ENCODE measurements around the gene HINT1. TPM values are rescaled to one million over a fixed set of nuclear protein-coding genes. Genes with fewer than 3 reads are reported as not detected.

HINT1 gene
- total RNA-seq, 1 experiment from 2014 or later = 249 TPM

GRCh38 chr5:131193106-131193505, 28.1 kb upstream of the HINT1 start:
- no peak for DNase-seq
- Histone ChIP-seq H3K14ac (ENCODE audit: insufficient read depth, low read length) (no peak overlapping the region), H3K4me2 (ENCODE audit: insufficient read depth, insufficient read length, low read length) (no peak overlapping the region), H2AK5ac (ENCODE audit: insufficient read length, low read length) (no peak overlapping the region), H3K9ac (ENCODE audit: extremely low read depth, insufficient read length, low read length) (no peak overlapping the region), H2AFZ (ENCODE audit: low read length) (no peak overlapping the region), H2BK15ac (ENCODE audit: low read depth, low read length) (no peak overlapping the region), H2BK120ac (ENCODE audit: low read depth, low read length, poor library complexity, severe bottlenecking) (no peak overlapping the region), H2BK5ac (ENCODE audit: insufficient read length, low read length) (no peak overlapping the region), H3K9me3 (ENCODE audit: control insufficient read depth, low read depth, low read length) (no peaks in the 10 kb centered on the region), H4K20me1 (ENCODE audit: control insufficient read depth, insufficient read depth, insufficient read length) (no peaks in the 10 kb centered on the region), H3T11ph (ENCODE audit: low read length) (no peak overlapping the region), H4K5ac (ENCODE audit: insufficient read length, low read depth, low read length) (no peak overlapping the region), H3K27ac (ENCODE audit: insufficient read length, low read depth, low read length) (no peak overlapping the region), H3K23ac (ENCODE audit: insufficient read length, low read depth, low read length) (no peak overlapping the region), H3K79me2 (ENCODE audit: insufficient read depth, low read length) (no peaks in the 10 kb centered on the region), H3K4ac (ENCODE audit: low read depth, low read length) (no peak overlapping the region), H3K4me1 (ENCODE audit: insufficient read depth, low read length) (no peaks in the 10 kb centered on the region; the same call in 1 of the 2 replicates), H4K91ac (ENCODE audit: insufficient read length, low read depth, low read length) (no peak overlapping the region), H3K18ac (ENCODE audit: insufficient read length, low read depth, low read length) (no peak overlapping the region), H2BK12ac (ENCODE audit: insufficient read length, low read depth, low read length) (no peak overlapping the region), H3K23me2 (ENCODE audit: insufficient read length, low read depth, low read length, poor library complexity, severe bottlenecking) (no peaks in the 10 kb centered on the region), H3K56ac (ENCODE audit: insufficient read length, low read depth, low read length) (no peak overlapping the region), H3K27me3 (ENCODE audit: insufficient read depth, low read length) (no peaks in the 10 kb centered on the region), H2BK20ac (ENCODE audit: low read depth, low read length, poor library complexity, severe bottlenecking) (no peak overlapping the region), H4K8ac (replicated peaks; ENCODE audit: insufficient read length, low read depth, low read length) (no peak overlapping the region), H3K79me1 (ENCODE audit: insufficient read depth, low read depth, low read length, poor library complexity, severe bottlenecking) (no peaks in the 10 kb centered on the region)
- no CpG with 5 or more reads among the region's 2 CpGs for WGBS (ENCODE audit: extremely low coverage, insufficient read length, low lambda C conversion rate)
- no peak for TF ChIP-seq CTCF (conservative IDR thresholded peaks at IDR 0.05)
- peaks cover 0 to 5% (median 3%) of the 10 kb centered on the region in 3 experiments; a peak in 3 of 7 replicates for H3K36me3 Mint-ChIP-seq (ENCODE audit: insufficient read depth in 1 of 3, low read depth in 3 of 3)
- no peak overlapping the region for H3K4me3 Mint-ChIP-seq
- H3K27ac Mint-ChIP-seq = no peak overlapping the region
- H3K9me3 Mint-ChIP-seq = no peaks in the 10 kb centered on the region
- H3K27me3 Mint-ChIP-seq (ENCODE audit: low read depth) = no peaks in the 10 kb centered on the region
- peaks cover 8 to 9% of the 10 kb centered on the region in 2 experiments for H3K4me1 Mint-ChIP-seq

All from H9 (cell line).